HepG2 (cell line): Measurements from ENCODE around the gene METTL14. TPM values are rescaled to one million over a fixed set of nuclear protein-coding genes. Genes with fewer than 3 reads are reported as not detected.

Experiments
- ATAC-seq: fragments of 200-7000 bp; cut with Tn5 transposase; 3 replicates; pipeline ENCODE4 v1.9.1; 2020; ENCODE audit warnings: mild to moderate bottlenecking, moderate library complexity
- BruUV-seq: library from RNA; stranded (reverse); fragments of 400-500 nt; replicated peaks from 2 replicates; lab custom pipeline; 2021; lab: Mats Ljungman, UMichigan
- CTCF ChIA-PET: fragments of 300-600 bp; formaldehyde crosslinking; extraction: SDS; loops from one replicate; lab custom pipeline; 2021; ENCODE audit warnings: low total read pairs, inconsistent platforms, low intra/inter-chr PET ratio; lab: Yijun Ruan, JAX
- POLR2A ChIA-PET: fragments of 350-600 bp; sonication (Branson Sonifier 250); formaldehyde crosslinking; loops from one replicate; lab custom pipeline; 2020; ENCODE audit warnings: antibody characterized with exemption, inconsistent platforms; lab: Yijun Ruan, JAX
- DNase-seq: peaks from one replicate; pipeline ENCODE4 v3.0.0-alpha.2; 2015; ENCODE audit warnings: low spot score
- FAIRE-seq: peaks from 3 replicates; lab custom pipeline; 2011; peaks lifted over from hg19 to GRCh38; lab: Jason Lieb, UNC
- H2AFZ ChIP-seq: one replicate; pipeline ENCODE4 v1.6.1; 2011; ENCODE audit warnings: low read length, inconsistent platforms
- H3K27ac ChIP-seq: fragments of 300-600 bp; 3 replicates; pipeline ENCODE4 v1.8.0; 2011; ENCODE audit warnings: mixed run types, mild to moderate bottlenecking, mixed read lengths, low read length, inconsistent platforms; ENCODE audit not compliant: insufficient read depth; ENCODE audit errors: extremely low read length
- H3K27me3 ChIP-seq, 2 experiments: fragments of 200-600 bp in 1 of 2; 2 replicates in 1 of 2; 3 replicates in 1 of 2; pipeline versions ENCODE4 v1.6.0 to v1.8.0; 2011; ENCODE audit warnings: low read length in 2 of 2, mild to moderate bottlenecking in 2 of 2, moderate library complexity in 2 of 2, inconsistent platforms in 1 of 2; ENCODE audit not compliant: insufficient read depth in 2 of 2, control insufficient read depth in 1 of 2
- H3K36me3 ChIP-seq, 2 experiments: fragments of 200-600 bp in 1 of 2; replicated peaks in 1 of 2; 2 replicates in 1 of 2; 3 replicates in 1 of 2; pipeline versions ENCODE4 v1.5.1 to v1.8.0; 2011; ENCODE audit warnings: low read length in 2 of 2, inconsistent platforms in 1 of 2; ENCODE audit not compliant: insufficient read depth in 2 of 2, control insufficient read depth in 1 of 2
- H3K4me1 ChIP-seq: 2 replicates; pipeline ENCODE4 v1.5.1; 2012; ENCODE audit warnings: low read length, inconsistent platforms; ENCODE audit not compliant: insufficient read depth
- H3K4me2 ChIP-seq: 2 replicates; pipeline ENCODE4 v1.6.0; 2011; ENCODE audit warnings: low read depth, low read length, inconsistent platforms
- H3K4me3 ChIP-seq, 3 experiments: fragments of 200-600 bp in 1 of 3; sonication (generic), shearing (Covaris generic) in 1 of 3; replicated peaks in 1 of 3; 2 replicates each; pipeline ENCODE4 v1.5.1; 2011 to 2016; ENCODE audit warnings: low read length in 3 of 3, inconsistent platforms in 2 of 3, low read depth in 2 of 3, mild to moderate bottlenecking in 2 of 3, control low read depth in 1 of 3, mixed read lengths in 1 of 3; ENCODE audit not compliant: insufficient read depth in 1 of 3
- H3K79me2 ChIP-seq: one replicate; pipeline ENCODE4 v1.6.1; 2011; ENCODE audit warnings: low read length, inconsistent platforms; ENCODE audit not compliant: insufficient read depth
- H3K9ac ChIP-seq: 2 replicates; pipeline ENCODE4 v1.6.0; 2011; ENCODE audit warnings: mild to moderate bottlenecking, low read depth, low read length, inconsistent platforms; ENCODE audit not compliant: insufficient read depth
- H3K9me3 ChIP-seq: 2 replicates; pipeline ENCODE4 v1.5.1; 2012; ENCODE audit warnings: mild to moderate bottlenecking, low read length
- H4K20me1 ChIP-seq: 2 replicates; pipeline ENCODE4 v1.6.0; 2011; ENCODE audit warnings: inconsistent platforms, mild to moderate bottlenecking, low read length, moderate library complexity; ENCODE audit not compliant: insufficient read depth
- CBX2 ChIP-seq, 2 experiments: fragments of 200-600 bp in 1 of 2; sonication (generic); formaldehyde crosslinking in 1 of 2; IDR thresholded peaks; 2 replicates each; pipeline versions ENCODE4 v1.7.0 to v1.8.1; 2018 to 2022; ENCODE audit warnings: low read depth in 2 of 2, low read length in 1 of 2, mild to moderate bottlenecking in 1 of 2, missing genetic modification reagents in 1 of 2
- KDM1A ChIP-seq: IDR thresholded peaks from 2 replicates; pipeline ENCODE4 v1.6.1; 2016; ENCODE audit warnings: missing compliant biosample characterization
- RERE ChIP-seq: IDR thresholded peaks from 2 replicates; pipeline ENCODE4 v1.6.1; 2016; ENCODE audit warnings: low read depth, missing genetic modification reagents, missing compliant biosample characterization
- WGBS: methylation state at CpG from one replicate; pipeline ENCODE4 v1.1.6; 2017; ENCODE audit warnings: low lambda C conversion rate; 5-methylcytosine and 5-hydroxymethylcytosine counted together
- in situ Hi-C: cut with HindIII; loops from 2 replicates; pipeline ENCODE4 v1.10.0; 2017; ENCODE audit warnings: low pct_unique_long_range_greater_than_20kb; ENCODE audit not compliant: extremely low pct_ligation_motif_present
- intact Hi-C: fragments of 100-400 bp; cut with micrococcal nuclease; formaldehyde crosslinking; loops from one replicate; pipeline ENCODE4 v1.10.0; 2022; ENCODE audit not compliant: unreplicated experiment
- polyA plus RNA-seq, 8 experiments: library from polyadenylated mRNA; depleted of rRNA in 3 of 8; stranded (reverse) in 7 of 8; unstranded in 1 of 8; fragments of >200 nt; fragmentation: Illumina TruSeq in 4 of 8; extraction: Trizol in 4 of 8; gene quantifications; 2 replicates each; pipeline versions ENCODE4 v1.2.1 to v1.2.3, GENCODE V29; 2011 to 2016; ENCODE audit warnings: low read depth in 4 of 8, missing spikeins in 1 of 8, mixed read lengths in 1 of 8; ENCODE audit not compliant: insufficient read depth in 1 of 8
- total RNA-seq, 5 experiments: library from RNA; depleted of rRNA; stranded (reverse); fragments of >200 nt; fragmentation: Illumina TruSeq; extraction: Trizol; gene quantifications; 2 replicates each; pipeline ENCODE4 v1.2.3, GENCODE V29; 2016; ENCODE audit warnings: low read depth in 1 of 5

The METTL14 gene
- total and polyA plus RNA-seq, 2 of the 13 experiments (the other 11 are each of a cell fraction or from before 2014, with no cell fraction given): 11.6 to 44.9 TPM

- FAIRE-seq (no peak), ATAC-seq (no peak), DNase-seq (no peak)
- Histone ChIP-seq H4K20me1 (no peaks in the 10 kb centered on the region), H3K27me3 (no peaks in the 10 kb centered on the region), H3K36me3 (peaks cover 4 to 32% of the 10 kb centered on the region in 2 experiments), H3K4me1 (no peaks in the 10 kb centered on the region), H3K4me2 (no peak overlapping the region), H3K4me3 (no peak overlapping the region), H3K79me2 (no peaks in the 10 kb centered on the region), H3K9me3 (no peaks in the 10 kb centered on the region), H3K27ac (no peak overlapping the region), H2AFZ (no peak overlapping the region), H3K9ac (no peak overlapping the region)
- ChIA-PET POLR2A (interaction anchor here (1.0 kb wide), 1 partner anchor 9 kb away, joined by 3 read pairs; no protein-coding TSS in a partner anchor), CTCF (no interaction called here)
- no TSS peak for BruUV-seq
- in situ Hi-C loops (no loop called here), intact Hi-C loops (no loop called here)
- 98% methylated on average over 2 of the region's 2 CpGs for WGBS
- TF ChIP-seq KDM1A (CRISPR knock-in tag): no peak
- TF ChIP-seq RERE (CRISPR knock-in tag): no peak
- TF ChIP-seq CBX2 (IDR thresholded peaks at IDR 0.05; ENCODE audit: low read depth, low read length): no peak
- no peak for TF ChIP-seq CBX2 (CRISPR knock-in tag; IDR thresholded peaks at IDR 0.05; ENCODE audit: low read depth)
These were observed 25.9 kb downstream of the METTL14 start for GRCh38 chr4:118711052-118711451.
